Measurements from ENCODE around the gene MAP3K13. TPM values are rescaled to one million over a fixed set of nuclear protein-coding genes. Genes with fewer than 3 reads are reported as not detected.

Gene MAP3K13
- polyA plus RNA-seq (2013, experiment 1 of 2), result 13.5 TPM
- polyA plus RNA-seq (2013, experiment 2 of 2), result 16.4 TPM

GRCh38 chr3:185362850-185363661 lies at the start of gene MAP3K13:
Gene MAP3K13, plus strand, starts transcription at chr3:185363136. Its CDS starts 65,446 bp downstream, at chr3:185428582.
- H3K4me3 ChIP-seq (ENCODE audit: low read length), result peak within 1 kb of the TSS; percentile 65
- no peaks in the 10 kb centered on the region for H3K9me3 ChIP-seq (ENCODE audit: insufficient read depth, low read depth, low read length)
- 2% methylated on average over 16 of the region's 17 CpGs for WGBS
- H3K27ac ChIP-seq (ENCODE audit: low read depth, low read length), result no peak within 1 kb of the TSS
- no peaks in the 10 kb centered on the region for H3K36me3 ChIP-seq (ENCODE audit: insufficient read depth, low read length)
- no peak within 1 kb of the TSS for H3K9ac ChIP-seq (ENCODE audit: low read depth, low read length)
- peaks cover 35% of the 10 kb centered on the region for H3K27me3 ChIP-seq (ENCODE audit: insufficient read depth, low read length)
- H3K4me1 ChIP-seq (ENCODE audit: insufficient read depth, low read length), result no peaks in the 10 kb centered on the region; the same call in 1 of the 2 replicates

DNA sequence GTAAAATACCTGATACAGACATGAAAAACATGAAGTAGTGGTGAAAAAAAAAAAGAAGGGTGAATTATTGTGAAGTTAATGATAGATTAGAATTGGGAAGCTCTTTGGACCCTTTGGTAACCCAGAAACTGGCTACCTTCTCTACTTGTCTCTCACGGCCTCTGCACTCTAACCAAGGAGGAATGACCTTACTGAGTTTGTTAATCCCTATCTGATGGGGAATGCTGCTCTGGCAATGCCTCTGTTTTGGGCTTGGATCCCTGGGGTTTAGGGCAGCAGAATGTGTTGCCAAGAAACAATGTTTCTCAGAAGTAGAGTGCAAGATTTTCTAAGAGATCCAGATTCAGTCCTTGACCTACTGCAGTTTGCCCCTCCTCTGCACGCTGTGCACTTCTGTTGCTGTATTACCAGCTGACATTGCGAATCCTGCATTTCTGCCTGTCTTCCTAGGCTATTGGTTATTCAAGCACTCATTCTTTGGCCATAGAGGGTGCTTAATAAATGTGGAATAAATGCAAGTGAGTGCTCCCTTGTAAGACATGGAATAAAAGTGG lies 49.2 kb upstream of the MAP3K13 start:
- H3K27ac ChIP-seq (ENCODE audit: low read depth, low read length), result no peak overlapping the region
- H3K9ac ChIP-seq (ENCODE audit: low read depth, low read length), result no peak overlapping the region
- H3K27me3 ChIP-seq (ENCODE audit: insufficient read depth, low read length), result no peaks in the 10 kb centered on the region
- no peaks in the 10 kb centered on the region for H3K36me3 ChIP-seq (ENCODE audit: insufficient read depth, low read length)
- H3K4me3 ChIP-seq (ENCODE audit: low read length), result no peak overlapping the region
- no peaks in the 10 kb centered on the region for H3K4me1 ChIP-seq (ENCODE audit: insufficient read depth, low read length)
- WGBS, result 93% methylated on average over 3 of the region's 3 CpGs
- peaks cover 7% of the 10 kb centered on the region for H3K9me3 ChIP-seq (ENCODE audit: insufficient read depth, low read depth, low read length)

GRCh38 chr3:185316740-185317412 lies 46.1 kb upstream of the MAP3K13 start:
- no peak overlapping the region for H3K27ac ChIP-seq (ENCODE audit: low read depth, low read length)
- H3K27me3 ChIP-seq (ENCODE audit: insufficient read depth, low read length), result no peaks in the 10 kb centered on the region
- 90% methylated on average over 5 of the region's 6 CpGs for WGBS

DNA sequence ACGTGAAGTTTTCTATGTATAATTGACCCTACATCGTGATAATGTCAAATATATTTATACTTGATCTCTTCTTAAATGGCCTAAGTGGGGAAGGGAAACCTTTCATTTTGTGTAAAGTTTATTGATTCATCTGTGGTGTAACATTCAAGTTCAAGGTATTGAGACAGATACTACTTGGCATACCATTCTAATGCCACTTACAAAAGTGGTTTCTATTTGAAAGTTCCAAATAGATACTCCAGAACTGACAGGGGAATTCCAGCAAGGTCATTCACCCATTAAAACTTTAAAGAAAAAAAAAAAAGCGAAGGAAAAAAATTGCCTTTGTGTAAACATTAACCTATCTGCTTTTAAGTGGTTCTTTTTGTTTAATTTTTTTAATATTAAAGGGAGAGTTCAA lies 45.3 kb upstream of the MAP3K13 start:
- Histone ChIP-seq H3K27me3 (ENCODE audit: insufficient read depth, low read length) (no peaks in the 10 kb centered on the region), H3K36me3 (ENCODE audit: insufficient read depth, low read length) (no peaks in the 10 kb centered on the region), H3K4me3 (ENCODE audit: low read length) (no peak overlapping the region), H3K9me3 (ENCODE audit: insufficient read depth, low read depth, low read length) (no peaks in the 10 kb centered on the region), H3K4me1 (ENCODE audit: insufficient read depth, low read length) (no peaks in the 10 kb centered on the region), H3K27ac (ENCODE audit: low read depth, low read length) (no peak overlapping the region), H3K9ac (ENCODE audit: low read depth, low read length) (no peak overlapping the region)
- 100% methylated on average over 1 of the region's 3 CpGs for WGBS

More at GRCh38 chr3:185316740-185317412, 46.1 kb upstream of the MAP3K13 start:
- Histone ChIP-seq H3K36me3 (ENCODE audit: insufficient read depth, low read length) (no peaks in the 10 kb centered on the region), H3K4me3 (ENCODE audit: low read length) (no peak overlapping the region), H3K4me1 (ENCODE audit: insufficient read depth, low read length) (no peaks in the 10 kb centered on the region), H3K9me3 (ENCODE audit: insufficient read depth, low read depth, low read length) (no peaks in the 10 kb centered on the region), H3K9ac (ENCODE audit: low read depth, low read length) (no peak overlapping the region)

GRCh38 chr3:185318141-185318540 lies 44.8 kb upstream of the MAP3K13 start:
- Histone ChIP-seq H3K27me3 (ENCODE audit: insufficient read depth, low read length) (no peaks in the 10 kb centered on the region), H3K9me3 (ENCODE audit: insufficient read depth, low read depth, low read length) (no peaks in the 10 kb centered on the region), H3K9ac (ENCODE audit: low read depth, low read length) (no peak overlapping the region), H3K4me1 (ENCODE audit: insufficient read depth, low read length) (no peaks in the 10 kb centered on the region), H3K4me3 (ENCODE audit: low read length) (no peak overlapping the region), H3K27ac (ENCODE audit: low read depth, low read length) (no peak overlapping the region), H3K36me3 (ENCODE audit: insufficient read depth, low read length) (no peaks in the 10 kb centered on the region)
- 75% methylated on average over 1 of the region's 1 CpG for WGBS

- Histone ChIP-seq H3K4me1 (ENCODE audit: insufficient read depth, low read length) (no peaks in the 10 kb centered on the region), H3K9ac (ENCODE audit: low read depth, low read length) (no peak overlapping the region), H3K36me3 (ENCODE audit: insufficient read depth, low read length) (no peaks in the 10 kb centered on the region), H3K27me3 (ENCODE audit: insufficient read depth, low read length) (no peaks in the 10 kb centered on the region), H3K4me3 (ENCODE audit: low read length) (no peak overlapping the region), H3K9me3 (ENCODE audit: insufficient read depth, low read depth, low read length) (no peaks in the 10 kb centered on the region), H3K27ac (ENCODE audit: low read depth, low read length) (no peak overlapping the region)
- WGBS, result 95% methylated on average over 3 of the region's 6 CpGs
Measured at GRCh38 chr3:185319801-185320200, 43.1 kb upstream of the MAP3K13 start.

GRCh38 chr3:185320949-185321348 lies 42.0 kb upstream of the MAP3K13 start:
- Histone ChIP-seq H3K4me3 (ENCODE audit: low read length) (no peak overlapping the region), H3K36me3 (ENCODE audit: insufficient read depth, low read length) (no peaks in the 10 kb centered on the region), H3K27ac (ENCODE audit: low read depth, low read length) (no peak overlapping the region), H3K9me3 (ENCODE audit: insufficient read depth, low read depth, low read length) (no peaks in the 10 kb centered on the region), H3K27me3 (ENCODE audit: insufficient read depth, low read length) (no peaks in the 10 kb centered on the region), H3K4me1 (ENCODE audit: insufficient read depth, low read length) (no peaks in the 10 kb centered on the region), H3K9ac (ENCODE audit: low read depth, low read length) (no peak overlapping the region)
- 96% methylated on average over 8 of the region's 10 CpGs for WGBS

DNA sequence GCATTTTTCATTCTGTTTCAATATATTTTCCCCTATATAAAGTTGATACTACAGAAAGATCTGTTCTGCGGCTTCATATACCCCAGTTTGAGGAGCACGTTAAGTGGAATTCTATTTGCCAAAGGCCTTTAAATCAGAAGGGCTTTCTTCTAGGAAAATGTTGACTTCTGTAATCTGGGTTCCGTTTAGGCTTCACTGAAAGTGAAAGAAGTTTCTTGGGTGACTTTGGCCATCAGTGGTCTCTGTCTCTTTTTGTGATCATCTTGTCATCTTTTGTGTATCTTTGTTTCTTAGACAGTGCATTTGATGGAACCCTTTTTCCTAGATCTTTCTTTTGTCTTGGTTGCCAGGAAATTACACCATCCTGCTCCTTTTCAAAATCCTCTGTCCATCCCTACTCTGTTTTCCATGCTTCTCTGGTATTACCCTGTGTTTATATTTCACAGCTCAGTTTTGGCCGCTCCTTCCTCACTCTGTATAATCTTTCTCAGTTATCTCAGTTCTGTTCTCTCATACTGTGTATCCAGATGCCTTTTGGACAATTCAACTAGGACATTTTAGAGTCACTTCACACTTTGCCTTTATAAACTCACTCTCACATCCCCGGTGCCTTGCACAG lies 40.7 kb upstream of the MAP3K13 start:
- no peak overlapping the region for H3K9ac ChIP-seq (ENCODE audit: low read depth, low read length)
- WGBS, result 96% methylated on average over 5 of the region's 5 CpGs
- no peaks in the 10 kb centered on the region for H3K9me3 ChIP-seq (ENCODE audit: insufficient read depth, low read depth, low read length)
- no peak overlapping the region for H3K27ac ChIP-seq (ENCODE audit: low read depth, low read length)
- no peak overlapping the region for H3K4me3 ChIP-seq (ENCODE audit: low read length)
- H3K27me3 ChIP-seq (ENCODE audit: insufficient read depth, low read length), result no peaks in the 10 kb centered on the region
- H3K36me3 ChIP-seq (ENCODE audit: insufficient read depth, low read length), result no peaks in the 10 kb centered on the region
- no peaks in the 10 kb centered on the region for H3K4me1 ChIP-seq (ENCODE audit: insufficient read depth, low read length)

- no peaks in the 10 kb centered on the region for H3K4me1 ChIP-seq (ENCODE audit: insufficient read depth, low read length)
- H3K4me3 ChIP-seq (ENCODE audit: low read length), result no peak overlapping the region
- H3K36me3 ChIP-seq (ENCODE audit: insufficient read depth, low read length), result no peaks in the 10 kb centered on the region
- H3K9ac ChIP-seq (ENCODE audit: low read depth, low read length), result no peak overlapping the region
- no peaks in the 10 kb centered on the region for H3K9me3 ChIP-seq (ENCODE audit: insufficient read depth, low read depth, low read length)
- 91% methylated on average over 8 of the region's 8 CpGs for WGBS
- peaks cover 7% of the 10 kb centered on the region; the same call in 1 of the 2 replicates for H3K27me3 ChIP-seq (ENCODE audit: insufficient read depth, low read length)
- H3K27ac ChIP-seq (ENCODE audit: low read depth, low read length), result no peak overlapping the region
Measured at GRCh38 chr3:185325946-185326791, 36.8 kb upstream of the MAP3K13 start.

DNA sequence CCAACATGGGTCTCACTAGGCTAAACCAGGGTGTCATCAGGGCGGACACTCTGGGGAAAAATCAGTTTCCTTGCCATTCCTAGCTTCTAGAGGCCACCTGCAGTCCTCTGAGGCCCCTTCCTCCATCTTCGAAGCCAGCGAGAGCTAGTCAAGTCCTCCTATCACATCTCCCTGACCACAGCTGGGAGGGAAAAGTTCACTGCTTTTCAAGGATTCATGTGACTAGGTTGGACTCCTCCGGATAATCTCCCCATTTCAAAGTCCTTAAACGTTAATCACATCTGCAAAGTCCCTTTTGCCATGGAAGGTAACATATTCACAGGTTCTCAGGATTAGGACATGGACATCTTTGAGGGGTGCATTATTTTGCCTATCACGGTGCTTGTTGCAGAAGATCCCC lies 35.9 kb upstream of the MAP3K13 start:
- Histone ChIP-seq H3K27ac (ENCODE audit: low read depth, low read length) (no peak overlapping the region), H3K9ac (ENCODE audit: low read depth, low read length) (no peak overlapping the region), H3K4me1 (ENCODE audit: insufficient read depth, low read length) (no peaks in the 10 kb centered on the region), H3K4me3 (ENCODE audit: low read length) (no peak overlapping the region), H3K27me3 (ENCODE audit: insufficient read depth, low read length) (peaks cover 10% of the 10 kb centered on the region; the same call in 1 of the 2 replicates), H3K36me3 (ENCODE audit: insufficient read depth, low read length) (no peaks in the 10 kb centered on the region), H3K9me3 (ENCODE audit: insufficient read depth, low read depth, low read length) (no peaks in the 10 kb centered on the region)
- WGBS, result 74% methylated on average over 6 of the region's 6 CpGs
